GOT3 (cell line): ENCODE data around the gene BAHCC1.

ENCODE experiments used
- DNase-seq: peaks from one replicate; lab custom pipeline; 2025; ENCODE audit warnings: mixed read lengths; lab: John Stamatoyannopoulos, UW

Gene BAHCC1

DNA sequence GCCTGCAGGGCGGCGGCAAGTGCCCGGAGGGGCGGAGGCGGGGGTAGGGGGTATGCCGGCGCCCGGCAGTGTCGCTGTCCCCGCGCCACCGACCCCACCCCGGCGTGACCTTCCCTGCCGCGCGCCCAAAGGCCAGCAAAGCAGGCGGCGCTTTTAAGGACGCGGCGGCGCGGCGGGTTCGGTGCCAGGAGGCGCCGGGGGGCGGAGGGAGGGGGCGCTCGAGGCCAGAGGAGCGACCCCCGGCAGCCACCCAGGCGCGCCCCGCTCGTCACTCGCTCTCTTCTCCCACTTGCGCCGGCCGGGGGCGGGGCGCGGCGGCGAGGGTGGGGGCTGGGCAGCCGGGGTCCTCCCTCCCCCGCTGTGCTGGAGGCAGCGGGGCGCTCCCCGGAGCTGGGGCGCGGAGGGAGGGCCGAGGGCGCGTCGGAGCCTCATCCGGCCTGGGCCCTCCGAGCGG, 8.6 kb upstream of the BAHCC1 start:
- DNase-seq: no peak

DNA sequence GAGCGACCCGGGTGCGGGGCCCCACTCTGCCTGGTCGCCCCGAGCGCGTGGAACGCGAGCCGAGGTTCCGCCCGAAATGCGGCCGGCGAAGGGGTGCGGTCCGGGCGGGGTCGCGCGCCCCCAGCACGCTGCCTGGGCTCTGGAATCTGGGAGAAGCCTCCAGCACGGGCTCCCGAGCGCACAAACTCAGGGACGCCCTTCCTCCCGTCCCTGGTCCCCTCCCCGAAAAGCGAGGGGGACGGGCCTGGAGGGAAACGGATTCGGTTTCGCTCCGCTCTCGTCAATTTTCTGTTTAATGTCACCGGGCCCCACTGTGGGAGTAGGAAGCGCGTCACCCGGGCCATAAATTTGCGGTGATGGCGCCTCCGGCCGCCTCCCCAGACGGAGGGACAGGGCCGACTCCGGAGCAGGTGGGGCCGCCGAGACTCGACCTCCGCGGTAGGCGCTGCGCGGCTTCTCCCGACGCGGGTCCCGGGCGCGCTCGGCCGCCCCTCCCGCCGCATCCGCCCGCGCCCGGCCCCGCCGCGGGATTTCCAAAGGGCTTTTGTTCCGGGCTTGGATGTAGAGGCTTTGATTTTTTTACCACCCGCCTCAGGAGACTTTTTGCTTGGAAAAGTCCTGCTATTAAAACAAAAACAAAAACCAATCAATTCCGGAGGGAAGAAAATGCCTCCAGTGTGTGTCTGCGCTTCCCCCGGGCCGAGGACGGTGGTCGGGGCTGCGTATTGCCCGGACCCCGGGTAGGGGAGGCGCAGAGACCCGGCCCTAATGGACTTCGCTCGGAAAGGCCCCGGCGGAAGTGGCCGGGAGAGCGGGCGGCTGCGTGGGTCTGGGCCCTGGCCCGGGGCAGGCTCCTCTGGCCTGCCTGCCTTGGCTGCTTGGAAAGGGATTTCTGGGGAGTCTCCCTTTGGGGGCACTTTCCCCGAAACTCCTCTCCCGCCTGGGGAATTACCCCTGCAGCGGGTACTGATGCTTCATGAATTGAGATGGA, 7.9 kb upstream of the BAHCC1 start:
- no peak for DNase-seq

DNA sequence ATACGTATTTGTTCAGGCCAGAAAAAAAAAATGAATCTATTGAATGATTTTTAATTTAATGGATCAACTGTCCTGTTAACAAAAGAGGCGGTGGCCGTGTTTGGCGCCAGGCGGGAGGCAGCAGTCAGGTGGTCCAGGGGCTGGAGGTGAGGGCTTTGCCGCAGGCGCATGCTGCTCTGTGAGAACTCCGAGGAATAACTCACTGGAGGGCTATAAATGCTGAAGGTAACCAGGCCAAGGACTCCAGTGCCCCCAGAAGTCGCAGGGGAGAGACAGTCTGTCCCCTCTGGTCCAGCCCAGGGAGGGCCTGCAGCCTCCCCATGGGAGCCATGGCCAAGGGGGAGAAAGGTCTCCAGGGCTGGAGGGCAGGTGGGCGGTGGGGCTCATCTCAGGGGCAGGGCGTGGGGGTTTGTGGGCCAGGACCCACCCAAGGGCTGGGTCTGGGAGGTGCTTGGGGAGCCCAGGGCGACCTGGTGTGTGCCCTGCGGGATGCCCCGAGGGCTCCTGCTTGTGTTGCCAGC, 7.1 kb upstream of the BAHCC1 start:
- no peak for DNase-seq

GRCh38 chr17:81388612-81389367, 6.5 kb upstream of the BAHCC1 start:
- no peak for DNase-seq

GRCh38 chr17:81389585-81389984, 5.7 kb upstream of the BAHCC1 start:
- DNase-seq: no peak

- DNase-seq: no peak
Observed at GRCh38 chr17:81390029-81390872, 5.0 kb upstream of the BAHCC1 start.

- no peak for DNase-seq
Observed at GRCh38 chr17:81390873-81391255, 4.4 kb upstream of the BAHCC1 start.

DNA sequence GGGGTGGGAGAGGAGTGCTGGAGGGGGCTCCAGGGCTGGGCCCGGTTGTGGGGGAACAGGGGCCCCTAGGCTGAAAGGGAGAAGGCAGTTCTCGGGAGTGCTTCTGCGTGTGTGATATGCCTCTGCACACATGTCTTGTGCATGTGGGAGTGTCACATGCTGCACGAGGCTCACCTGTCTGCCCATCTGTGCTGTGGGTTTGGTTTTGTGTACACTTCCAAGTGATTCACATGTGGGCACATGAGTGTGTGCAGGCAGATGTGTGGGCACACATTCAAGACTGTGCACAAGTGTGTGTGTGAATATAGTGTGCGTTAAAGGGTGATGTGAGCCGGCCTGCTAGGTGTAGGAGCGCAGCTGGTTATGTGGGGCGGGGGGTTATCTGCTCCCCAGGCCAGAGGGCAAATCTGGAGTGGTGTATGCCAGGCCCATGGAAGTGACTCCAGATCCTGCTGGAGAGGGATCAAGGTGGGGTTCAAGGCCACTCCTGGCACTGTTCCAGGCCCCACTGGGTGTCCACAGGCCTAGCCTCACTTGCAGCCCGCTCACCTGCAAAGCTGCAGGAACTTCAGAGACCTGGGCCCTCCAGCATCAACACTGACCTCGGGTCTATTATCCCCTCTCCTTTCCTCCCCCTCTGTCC, 3.8 kb upstream of the BAHCC1 start:
- DNase-seq: no peak

- DNase-seq: no peak
Observed at GRCh38 chr17:81391936-81392908, 3.0 kb upstream of the BAHCC1 start.

DNA sequence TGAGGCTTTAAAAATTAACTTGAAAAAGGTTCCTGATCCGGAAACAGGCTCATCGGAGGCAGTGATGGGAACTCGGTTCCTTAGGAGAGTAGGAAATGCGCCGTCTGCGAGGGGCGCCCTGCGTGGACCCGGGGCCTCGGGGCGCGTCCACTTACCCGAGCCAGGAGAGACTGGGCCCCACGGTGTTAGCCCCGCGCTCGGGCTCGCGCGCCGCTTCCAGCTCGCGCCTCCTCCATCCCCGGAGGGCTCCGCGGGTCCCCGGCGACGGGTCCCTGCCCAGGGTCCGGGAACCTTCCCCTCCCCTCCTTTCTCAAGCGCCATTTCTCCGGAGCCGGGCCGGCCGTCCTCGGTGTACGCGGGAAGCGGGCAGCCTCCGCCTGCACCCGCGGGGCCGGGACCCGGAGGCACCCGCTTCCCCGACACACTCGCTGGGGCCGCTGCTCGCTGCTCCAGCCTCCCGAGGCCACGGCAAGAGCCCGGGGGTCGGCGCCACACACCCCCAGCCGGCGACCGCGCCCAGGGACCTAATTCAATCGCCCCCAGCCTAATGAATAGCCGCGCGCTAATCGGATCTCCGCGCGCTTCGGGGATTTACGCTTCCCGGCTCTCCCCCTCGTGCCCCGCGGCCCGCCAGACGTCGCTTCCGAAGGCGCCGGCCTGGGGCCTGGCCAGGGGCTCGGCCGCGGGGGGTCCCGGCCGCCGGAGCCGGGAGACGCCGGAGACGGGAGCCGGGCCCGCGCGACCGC, 2.2 kb upstream of the BAHCC1 start:
- no peak for DNase-seq

GRCh38 chr17:81393684-81394376, 1.4 kb upstream of the BAHCC1 start:
- DNase-seq: peak; percentile 97

DNA sequence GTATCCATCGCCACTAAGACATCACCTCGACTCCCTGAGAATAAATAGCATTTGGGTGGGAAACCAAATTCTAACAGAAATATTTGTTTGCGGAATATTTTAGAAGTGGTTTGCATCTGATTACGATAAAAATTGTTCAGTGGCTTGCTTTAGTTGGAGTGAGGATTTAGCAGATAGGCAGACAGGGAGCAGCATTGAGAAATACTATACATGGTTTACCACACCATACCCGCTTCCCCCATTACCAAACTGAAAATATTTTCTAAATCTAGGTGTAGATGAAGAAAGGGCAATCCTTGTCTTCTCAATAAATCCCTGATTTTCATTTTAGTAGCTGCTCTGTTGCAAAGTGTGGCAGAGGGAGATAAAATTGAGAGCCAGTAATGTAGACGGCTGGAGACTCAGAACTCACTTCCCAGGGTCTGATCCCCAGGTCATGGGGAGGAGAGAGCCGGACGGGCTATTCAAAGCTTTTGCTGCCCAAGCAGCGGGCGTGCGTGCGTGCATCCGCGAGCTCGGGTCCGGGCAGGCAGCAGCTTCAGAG, 808 bp upstream of the BAHCC1 start:
- no peak for DNase-seq

DNA sequence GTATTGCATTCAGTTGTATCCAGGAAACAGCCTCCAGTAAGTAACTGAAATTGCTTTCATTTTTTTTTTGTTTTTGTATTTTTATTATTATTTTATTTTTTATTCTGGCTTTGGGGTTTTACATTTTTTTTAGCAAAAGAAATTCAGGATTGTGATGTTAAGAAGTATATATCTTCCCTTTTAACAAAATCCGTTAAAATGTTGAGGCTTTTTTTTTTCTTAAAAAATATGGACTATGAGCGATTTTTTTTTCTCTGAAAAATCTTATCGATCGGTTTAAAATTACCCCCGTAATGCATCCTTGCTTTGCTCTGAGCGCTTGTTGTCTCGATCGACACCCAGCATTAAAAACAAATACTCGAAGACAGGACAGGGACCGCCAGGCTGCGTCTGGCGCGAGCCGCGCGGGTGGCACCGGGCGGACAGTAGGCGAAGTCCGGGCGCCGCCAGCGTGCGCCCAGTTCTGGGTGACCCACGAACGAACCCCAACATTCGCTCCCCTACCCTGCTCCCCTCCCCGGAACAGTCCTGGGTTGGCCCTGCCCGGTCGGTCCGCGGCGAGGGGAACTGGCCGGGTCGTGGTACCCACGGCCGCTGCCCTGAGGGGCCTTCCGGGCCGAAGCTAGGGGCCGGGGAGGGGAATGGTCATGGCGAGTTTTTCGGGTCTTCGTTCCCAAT, 482 bp downstream of the BAHCC1 start:
- no peak for DNase-seq

DNA sequence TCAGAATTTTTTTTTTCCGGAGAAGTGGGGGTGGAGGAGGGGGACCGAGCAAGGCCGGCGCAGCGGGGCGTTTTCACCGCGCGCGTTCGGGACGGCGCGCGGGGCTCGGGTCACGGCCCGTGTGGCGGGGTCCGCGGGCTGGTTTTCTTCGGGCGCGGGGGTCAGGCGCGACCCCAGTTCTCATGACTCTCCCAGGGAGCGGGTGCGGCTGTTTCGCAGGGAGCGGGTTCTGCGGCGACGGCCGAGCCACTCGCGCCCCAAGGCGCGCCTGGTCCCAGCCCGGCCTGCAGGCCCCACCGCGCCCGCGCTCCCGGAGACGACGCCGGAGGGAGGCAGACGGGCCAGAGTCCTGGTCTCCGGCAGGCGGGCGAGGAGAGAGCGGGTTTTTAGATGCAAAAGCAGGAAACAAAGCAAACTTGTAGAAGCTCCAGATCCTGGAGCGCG, 1.0 kb downstream of the BAHCC1 start:
- DNase-seq: no peak

DNA sequence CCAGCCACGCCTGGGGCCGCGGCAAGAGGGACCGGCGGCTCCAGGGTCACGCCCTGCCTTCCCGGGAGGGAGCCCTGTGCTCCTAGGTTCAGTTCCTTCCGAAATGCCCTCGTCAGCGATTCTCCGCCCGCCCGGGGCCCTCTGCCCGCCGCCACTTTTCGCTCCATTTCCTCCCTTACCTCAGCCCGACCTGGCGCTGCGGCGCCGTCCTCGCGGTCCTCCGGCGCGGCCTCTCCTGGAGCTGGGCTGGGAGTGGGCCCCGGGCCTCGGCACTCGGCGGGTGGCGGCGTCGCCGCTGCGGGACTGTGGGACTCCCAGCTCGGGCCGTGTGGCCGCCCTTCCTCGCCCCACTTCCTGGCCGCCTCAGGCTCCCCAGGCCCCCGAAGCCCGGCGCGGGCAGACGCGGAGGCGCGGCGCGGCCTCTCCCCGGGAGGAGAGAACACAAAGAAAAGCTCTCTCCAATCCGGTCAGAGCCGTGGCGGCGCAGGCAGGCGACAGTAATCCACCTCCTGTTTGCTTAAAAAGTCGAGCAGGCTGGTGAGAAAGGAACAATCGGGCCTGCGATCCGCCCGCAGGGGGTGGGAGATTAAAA, 1.6 kb downstream of the BAHCC1 start:
- DNase-seq: no peak

GRCh38 chr17:81397314-81398175, 2.3 kb downstream of the BAHCC1 start:
- DNase-seq: no peak
